Fibroblast of gingiva (primary cell): ENCODE measurements around the gene TRAF2.

Experiments
- DNase-seq: peaks from one replicate; pipeline ENCODE4 v3.0.0-alpha.2; 2011; ENCODE audit warnings: low read depth

Gene TRAF2

DNA sequence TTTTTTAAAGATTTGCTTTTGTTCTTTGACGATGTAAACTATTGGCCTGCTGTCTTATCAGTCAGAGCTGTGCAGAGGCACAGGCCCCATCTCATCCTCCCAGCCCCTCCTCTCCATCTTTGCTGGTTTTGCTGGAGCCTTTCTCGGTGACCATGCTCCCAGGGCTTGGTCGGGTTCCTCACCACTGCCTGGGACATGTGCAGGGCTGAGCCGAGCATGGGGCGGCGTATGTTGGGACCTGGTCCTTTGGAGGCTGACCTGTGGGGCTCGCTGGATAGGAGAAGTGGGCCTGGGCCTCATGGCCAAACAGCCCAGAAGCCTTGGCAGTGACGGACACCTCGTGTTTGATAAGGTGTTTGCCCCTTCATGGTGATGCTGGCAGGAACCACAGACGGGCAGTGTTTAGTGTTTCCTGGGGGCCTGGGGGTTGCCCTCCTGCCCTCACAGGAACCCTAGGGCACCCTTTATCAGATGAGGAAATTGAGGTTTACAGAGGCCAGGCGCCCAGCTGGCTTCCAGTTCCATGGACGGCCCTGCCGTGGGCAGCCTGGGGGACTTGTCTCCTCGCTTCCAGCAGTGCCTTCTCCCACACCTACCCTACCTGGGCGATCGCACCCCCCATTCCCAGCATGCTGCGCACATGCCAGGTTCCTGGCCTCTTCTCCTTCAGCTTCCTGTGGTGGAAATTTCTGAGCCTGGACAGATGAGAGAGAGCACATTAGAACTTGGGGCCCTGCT, 27.6 kb downstream of the TRAF2 start:
- DNase-seq = no peak

DNA sequence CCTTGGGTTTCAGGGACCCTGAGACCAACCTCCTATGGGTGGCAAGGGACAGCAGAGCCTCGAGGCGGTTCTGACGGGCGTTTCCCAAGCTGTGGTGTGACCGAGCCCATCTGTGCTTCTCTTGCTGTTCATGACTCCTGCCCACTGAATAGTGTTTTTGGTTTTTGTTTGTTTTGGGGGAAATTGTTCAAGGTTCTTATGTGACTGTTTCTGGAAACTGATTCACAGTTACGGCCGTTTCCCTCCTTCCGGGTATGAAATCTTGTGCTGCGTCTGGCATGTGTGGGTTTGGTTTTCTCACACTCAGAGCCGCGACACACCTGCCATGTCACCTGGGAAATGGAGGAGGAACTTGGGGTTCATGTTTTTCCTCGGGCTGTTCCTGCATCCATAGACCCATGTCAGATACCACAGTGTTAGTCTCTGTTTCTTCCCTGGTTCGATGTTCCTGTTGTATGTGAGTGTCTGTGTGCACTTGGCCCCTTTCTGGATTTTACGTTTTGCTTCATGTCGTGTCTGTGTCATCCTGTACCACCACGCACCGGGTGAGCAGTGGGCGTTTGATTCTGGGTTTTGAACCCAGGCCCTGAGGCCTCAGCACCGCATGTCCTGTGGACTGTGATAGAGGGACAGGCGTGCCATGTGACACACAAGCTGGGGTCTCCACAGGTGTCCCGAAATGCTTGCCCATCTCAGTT, 29.5 kb downstream of the TRAF2 start:
- DNase-seq = no peak

DNA sequence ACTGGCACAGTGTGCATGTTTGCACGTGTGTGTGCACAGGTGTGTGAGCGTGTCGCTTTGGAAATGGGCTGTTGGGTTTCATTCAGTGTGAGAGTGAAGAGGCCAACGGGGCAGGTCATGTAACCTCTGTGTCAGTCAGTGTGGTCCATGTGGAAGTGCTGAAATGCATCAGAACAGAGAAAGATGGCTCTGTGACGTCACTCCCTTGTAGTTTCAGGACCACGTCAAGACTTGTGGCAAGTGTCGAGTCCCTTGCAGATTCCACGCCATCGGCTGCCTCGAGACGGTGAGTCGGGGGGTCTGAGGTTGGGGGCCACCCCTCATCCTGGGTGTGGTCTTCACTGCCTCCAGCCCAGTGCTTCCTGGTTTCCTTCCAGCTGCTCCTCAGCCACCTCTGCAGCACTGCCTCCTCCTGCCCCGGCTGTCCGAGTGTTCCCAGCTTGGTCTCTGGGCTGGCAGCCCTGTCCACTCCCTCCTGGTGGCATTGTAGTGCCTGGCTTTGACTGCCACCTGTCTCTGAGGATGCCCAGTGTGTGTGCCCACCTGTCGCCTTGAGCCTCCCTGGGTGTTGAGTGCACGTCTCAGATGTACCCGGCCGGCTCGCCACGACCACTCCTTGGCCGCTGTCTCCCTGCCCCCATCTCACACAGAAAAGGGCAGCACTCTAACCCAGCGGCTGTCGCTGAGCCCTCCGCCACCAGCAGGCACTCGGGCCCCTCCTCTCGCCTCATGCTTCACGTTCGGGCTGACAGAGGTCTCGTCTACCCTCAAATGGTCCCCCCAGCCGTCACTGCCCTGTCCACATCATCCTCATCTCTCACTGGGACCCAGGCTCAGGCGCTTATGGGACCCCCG, 30.2 kb downstream of the TRAF2 start:
- no peak for DNase-seq

DNA sequence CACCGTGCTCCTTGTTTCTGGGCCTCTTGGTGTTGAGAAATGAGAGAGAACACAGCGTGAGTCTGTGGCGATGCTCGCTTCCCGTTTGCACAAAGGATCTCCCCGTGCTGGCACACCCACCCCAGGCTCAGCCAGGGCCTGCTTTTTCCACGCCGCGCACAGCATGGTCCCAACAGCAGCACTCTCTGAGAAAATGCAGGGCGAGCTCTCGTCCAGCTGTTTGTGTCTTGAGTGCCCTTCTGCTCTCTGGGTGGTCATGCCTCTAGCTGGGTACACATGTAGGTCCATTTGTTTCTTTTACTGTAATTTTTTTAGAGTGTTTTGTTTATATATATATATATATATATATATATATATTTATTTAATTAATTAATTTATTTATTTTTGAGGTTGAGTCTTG, 31.6 kb downstream of the TRAF2 start:
- DNase-seq = no peak

DNA sequence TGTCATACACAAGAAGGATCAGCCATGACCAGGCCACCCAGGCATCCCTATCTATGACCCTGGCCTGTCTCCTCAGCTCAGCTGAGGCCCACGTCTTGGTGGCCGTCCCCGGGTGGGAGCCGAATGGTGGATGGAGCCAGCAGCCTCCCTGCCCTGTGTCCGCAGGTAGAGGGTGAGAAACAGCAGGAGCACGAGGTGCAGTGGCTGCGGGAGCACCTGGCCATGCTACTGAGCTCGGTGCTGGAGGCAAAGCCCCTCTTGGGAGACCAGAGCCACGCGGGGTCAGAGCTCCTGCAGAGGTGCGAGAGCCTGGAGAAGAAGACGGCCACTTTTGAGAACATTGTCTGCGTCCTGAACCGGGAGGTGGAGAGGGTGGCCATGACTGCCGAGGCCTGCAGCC, 33.8 kb downstream of the TRAF2 start:
- no peak for DNase-seq

DNA sequence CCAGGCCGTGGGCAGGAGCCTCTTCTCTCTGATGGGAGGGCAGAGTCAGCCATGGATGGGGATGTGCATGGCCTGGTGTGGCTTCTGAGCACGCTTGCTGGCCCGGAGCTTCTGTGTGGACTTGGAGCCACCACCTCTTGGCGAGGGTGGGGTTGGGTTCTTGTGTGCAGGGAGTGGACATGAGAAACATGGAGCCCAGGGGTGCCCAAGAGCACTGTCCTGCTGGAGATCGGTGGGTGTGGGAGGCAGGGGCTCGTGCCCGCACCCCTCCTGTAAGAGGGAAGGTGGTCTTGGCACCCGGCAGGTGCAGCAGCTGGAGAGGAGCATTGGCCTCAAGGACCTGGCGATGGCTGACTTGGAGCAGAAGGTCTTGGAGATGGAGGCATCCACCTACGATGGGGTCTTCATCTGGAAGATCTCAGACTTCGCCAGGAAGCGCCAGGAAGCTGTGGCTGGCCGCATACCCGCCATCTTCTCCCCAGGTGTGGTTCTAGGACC, 34.5 kb downstream of the TRAF2 start:
- no peak for DNase-seq

DNA sequence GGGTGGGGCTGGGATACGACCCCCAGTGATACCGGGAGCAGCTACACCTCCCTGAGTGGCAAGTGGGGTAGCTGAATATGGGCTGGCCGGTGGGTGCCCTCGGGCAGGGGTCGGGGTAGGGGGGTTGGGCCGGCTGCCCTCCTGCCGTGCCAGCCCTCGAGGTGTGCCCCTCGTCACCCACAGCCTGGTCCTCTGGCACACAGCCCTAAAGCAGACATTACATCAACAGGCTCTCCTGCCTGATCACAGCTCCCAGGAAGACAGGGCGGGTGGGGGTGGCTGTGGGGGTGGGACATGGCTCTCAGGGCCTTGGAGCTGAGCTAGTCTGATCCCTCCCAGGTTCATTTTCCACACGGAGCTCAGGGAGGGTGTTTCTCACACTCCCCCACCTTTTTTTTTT, 35.0 kb downstream of the TRAF2 start:
- DNase-seq = no peak

DNA sequence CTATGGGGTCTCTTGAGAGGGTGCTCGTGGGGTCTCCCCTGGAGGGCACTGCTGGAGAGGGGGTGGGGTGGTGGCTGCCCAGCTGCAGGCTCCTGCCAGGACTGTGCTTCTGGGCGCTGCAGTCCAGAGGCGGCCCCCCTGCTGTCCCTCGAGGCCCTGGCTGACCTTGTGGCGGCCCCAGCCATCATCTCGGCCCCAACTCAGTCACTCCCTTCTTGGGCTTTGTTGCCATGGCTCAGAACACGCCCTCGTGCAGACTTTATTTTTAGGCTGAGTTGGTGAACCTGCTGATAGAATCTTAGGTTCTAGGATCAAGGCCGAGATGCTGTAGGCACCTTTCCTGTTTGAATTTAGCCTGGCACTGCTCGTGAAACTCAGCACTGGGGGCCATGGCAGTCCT, 35.4 kb downstream of the TRAF2 start:
- no peak for DNase-seq

DNA sequence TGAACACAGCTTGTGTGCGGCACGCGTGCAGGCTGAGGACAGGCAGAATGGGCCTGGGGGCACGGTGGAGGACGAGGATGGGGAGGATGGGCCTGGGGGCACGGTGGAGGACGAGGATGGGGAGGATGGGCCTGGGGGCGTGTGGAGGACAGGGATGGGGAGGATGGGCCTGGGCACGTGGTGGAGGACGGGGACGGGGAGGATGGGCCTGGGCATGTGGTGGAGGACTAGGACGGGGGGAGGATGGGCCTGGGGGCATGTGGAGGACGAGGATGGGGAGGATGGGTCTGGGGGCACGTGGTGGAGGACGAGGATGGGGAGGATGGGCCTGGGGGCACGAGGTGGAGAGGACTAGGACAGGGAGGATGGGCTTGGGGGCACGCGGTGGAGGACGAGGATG, 36.2 kb downstream of the TRAF2 start:
- DNase-seq = no peak

DNA sequence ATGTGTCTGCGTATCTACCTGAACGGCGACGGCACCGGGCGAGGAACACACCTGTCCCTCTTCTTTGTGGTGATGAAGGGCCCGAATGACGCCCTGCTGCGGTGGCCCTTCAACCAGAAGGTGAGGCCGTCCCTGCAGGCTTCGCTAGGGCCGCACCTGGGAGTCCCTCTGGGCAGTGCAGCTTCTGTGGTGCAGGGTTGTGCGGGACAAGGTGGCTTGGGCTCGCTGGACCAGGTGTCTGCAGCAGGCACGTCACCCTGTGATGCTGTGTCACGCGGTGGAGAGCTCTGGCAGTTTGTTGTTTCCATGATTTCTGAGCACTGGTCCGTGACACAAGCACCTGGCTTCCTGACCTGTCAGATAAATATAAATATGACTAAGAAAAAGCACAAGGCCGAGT, 37.6 kb downstream of the TRAF2 start:
- no peak for DNase-seq

DNA sequence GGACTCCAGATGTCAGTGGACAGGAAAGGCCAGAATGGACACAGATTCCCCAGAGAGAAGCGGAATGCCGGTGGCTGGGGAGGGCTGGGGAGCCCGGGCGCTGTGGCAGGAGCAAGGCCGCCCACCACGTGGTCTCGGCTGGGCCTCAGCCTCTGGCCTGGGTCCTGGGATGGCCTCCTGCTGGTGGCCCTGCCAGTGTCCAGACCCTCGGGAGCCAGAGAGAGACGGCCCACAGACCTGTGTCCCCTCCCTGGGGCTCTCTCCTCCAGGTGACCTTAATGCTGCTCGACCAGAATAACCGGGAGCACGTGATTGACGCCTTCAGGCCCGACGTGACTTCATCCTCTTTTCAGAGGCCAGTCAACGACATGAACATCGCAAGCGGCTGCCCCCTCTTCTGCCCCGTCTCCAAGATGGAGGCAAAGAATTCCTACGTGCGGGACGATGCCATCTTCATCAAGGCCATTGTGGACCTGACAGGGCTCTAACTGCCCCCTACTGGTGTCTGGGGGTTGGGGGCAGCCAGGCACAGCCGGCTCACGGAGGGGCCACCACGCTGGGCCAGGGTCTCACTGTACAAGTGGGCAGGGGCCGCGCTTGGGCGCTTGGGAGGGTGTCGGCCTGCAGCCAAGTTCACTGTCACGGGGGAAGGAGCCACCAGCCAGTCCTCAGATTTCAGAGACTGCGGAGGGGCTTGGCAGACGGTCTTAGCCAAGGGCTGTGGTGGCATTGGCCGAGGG, 39.3 kb downstream of the TRAF2 start:
- DNase-seq = no peak

DNA sequence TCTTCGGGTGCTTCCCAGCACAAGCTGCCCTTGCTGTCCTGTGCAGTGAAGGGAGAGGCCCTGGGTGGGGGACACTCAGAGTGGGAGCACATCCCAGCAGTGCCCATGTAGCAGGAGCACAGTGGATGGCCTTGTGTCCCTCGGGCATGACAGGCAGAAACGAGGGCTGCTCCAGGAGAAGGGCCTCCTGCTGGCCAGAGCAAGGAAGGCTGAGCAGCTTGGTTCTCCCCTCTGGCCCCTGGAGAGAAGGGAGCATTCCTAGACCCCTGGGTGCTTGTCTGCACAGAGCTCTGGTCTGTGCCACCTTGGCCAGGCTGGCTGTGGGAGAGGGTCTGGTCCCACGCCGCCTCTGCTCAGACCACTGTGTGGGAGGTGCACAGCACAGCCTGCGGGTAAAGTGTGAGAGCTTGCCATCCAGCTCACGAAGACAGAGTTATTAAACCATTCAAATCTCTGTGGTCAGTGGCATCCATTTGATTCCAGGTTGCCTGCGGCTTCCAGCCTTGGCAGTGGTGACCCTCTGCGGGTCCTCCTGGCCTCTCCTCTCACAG, 39.9 kb downstream of the TRAF2 start:
- no peak for DNase-seq

DNA sequence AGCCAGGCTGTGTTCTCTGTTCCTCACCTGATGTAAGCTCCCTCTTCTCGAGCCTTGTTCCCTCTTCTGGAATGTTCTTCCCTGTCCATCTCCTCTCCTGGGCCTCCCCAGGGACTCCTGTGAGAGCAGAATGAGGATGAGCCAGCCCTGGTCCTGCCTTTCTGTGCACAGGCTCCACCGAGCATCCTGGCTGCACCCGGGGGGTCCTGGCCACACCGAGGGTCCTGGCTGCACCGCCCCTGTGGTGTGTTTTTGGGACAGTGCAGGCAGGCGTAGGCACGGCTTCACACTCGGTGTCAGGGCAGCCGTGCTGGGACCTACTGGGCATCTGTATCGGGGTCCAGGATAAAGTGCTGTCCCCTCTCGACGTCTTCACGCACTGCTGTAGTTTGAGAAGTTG, 40.4 kb downstream of the TRAF2 start:
- no peak for DNase-seq

DNA sequence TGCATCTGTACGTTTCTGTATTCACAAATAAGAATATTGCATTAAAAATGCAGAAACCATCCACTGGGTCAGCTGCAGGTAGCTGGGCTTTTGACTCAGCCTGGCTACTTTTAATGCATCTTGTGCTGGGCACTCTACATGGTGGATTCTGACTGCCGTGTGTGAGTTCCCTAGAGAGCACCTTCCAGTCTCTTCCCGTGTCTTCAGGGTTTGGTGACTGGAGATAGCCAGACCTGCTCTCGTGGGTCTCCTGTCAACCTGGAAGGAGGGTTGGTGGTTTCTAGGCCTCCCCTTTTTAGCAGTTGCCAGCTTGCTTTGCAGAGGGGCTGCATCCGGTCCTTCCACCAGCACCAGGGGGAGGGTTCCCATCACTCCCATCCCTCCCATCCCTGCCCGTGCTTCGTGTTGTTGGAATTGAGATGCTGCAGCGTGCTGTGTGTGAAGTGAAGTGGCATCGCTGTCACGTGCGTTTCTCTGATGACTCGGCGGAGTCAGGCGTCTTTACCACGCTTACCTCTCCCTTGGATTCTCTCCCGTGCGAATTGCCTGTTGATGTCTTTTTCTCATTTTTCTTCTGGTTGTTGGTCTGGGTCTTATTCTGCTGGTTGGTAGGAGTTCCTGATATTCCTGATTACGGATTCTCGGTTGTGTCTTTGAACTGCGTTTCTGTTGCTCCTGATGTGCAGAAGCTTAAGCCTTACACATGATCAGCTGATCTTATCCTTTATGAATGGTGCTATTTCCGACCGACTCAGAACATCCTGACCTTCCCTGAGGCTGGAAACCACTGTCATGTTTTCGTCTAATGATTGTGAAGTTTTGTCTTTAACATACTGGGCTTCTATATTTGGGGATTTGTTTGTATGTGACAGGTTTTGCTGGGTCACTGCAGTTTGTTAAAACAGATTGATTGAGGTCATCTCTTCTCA, 41.3 kb downstream of the TRAF2 start:
- no peak for DNase-seq

DNA sequence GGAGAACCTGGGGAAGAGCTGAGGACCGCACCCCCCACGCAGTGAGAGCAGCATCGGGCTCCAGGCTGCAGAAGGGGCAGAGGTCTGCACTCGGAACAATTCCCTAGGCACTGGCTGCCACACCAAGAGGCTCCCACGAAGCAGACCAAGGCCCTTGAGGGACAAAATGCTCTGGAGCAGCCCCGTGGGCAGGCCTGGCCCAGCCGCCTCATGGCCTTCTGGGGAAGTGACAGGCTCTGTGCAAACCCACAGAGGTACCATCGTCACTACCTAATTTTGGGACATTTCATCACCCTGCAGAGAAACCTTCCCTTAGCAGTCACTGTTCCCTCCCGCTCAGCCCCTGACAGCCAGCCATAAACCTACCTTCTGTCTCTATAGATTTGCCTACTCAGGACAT, 42.3 kb downstream of the TRAF2 start:
- no peak for DNase-seq

DNA sequence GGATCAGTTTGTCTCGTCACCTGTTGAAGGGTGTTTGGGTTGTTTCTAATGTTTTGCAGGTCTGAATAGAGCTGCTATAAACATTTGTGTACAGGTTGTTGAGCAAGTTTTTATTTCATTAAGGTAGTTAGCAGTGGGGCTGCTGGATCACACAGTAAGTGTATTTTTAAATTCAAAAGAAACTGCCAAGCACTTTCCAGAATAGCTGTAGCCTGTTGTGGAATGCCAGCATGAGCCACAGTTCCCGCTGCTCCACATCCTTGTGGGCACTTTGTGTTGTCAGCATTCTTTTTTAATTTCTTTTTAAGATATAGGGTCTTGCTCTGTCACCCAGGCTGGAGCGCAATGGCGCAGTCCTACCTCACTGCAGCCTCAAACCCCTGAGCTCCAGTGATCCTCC, 43.7 kb downstream of the TRAF2 start:
- no peak for DNase-seq

DNA sequence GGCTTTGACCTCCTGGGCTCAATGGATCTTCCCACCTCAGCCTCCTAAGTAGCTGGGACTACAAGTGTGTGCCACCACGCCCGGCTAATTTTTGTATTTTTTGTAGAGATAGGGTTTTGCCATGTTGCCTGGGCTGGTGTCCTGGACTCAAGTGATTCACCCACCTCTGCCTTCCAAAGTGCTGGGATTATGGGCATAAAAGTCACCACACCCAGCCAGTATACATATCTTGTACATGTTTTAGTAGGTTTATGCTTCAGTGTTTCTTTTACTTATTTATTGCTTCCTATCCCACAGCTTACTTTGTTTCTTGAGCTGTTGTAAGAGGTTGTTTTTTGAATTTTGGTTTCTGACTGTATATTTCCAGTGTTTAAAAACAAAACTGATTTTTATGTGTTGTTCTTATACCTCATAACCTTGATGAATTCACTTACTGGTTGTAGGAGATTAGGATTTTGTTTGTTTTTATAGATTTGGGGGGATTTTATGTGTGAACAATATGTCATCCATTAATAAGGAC, 45.4 kb downstream of the TRAF2 start:
- no peak for DNase-seq

DNA sequence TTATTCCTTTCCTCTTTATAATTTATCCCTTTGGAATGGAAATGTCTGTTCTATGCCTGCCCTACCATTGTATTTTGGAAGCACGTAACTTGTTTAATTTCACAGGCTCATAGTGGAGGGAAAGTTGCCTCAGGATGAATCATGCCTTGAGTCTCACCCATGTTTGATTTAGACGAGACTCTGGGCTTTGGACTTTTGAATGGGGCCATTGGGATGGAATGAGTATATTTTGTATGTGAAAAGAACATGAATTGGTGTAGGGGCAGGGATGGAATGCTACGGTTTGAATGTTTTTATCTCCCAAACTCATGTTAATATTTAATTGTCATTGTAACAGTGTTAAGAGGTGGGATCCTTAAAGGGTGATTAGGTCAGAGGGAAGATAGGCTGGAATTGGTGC, 48.0 kb downstream of the TRAF2 start:
- DNase-seq = no peak

DNA sequence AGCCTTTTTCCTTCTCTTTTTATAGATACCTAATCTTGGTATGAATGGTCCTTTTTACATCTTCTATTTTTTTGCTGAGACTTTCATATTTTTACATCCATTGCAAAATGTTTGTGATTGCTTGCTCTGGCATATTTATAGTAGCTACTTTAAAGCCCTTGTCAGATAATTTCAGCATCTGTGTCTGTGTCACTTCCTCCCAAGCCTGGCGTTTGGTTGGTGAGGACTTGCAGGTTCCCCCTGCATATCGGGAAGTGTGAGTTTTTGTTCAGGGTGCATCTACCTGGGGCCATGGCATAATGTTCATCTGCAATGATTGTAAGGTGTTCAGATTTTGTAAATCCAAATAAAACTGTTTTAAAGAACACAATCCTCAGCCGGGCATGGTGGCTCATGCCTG, 49.3 kb downstream of the TRAF2 start:
- no peak for DNase-seq

DNA sequence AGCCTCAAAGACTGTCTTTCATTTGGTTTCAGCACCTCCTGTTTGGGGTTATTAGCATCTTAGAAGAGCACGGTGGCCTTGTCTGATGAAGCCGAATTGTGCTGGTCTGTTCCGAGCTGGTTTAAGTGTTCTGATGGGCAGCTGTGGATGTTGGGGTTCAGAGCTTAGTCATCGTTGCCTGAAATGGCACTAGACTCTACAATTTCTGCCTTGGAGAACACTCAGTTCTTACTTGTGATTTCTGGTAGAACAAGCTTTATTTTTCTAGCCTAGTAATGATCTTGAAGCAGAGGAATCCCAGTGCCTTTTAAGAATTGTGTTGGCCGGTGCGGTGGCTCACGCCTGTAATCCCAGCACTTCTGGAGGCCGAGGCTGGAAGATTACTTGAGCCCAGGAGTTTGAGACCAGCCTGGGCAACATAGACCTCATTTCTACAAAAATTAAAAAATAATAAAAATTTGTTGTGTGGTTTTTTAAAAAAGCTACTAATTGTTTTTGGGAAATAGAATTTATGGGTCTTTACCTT, 50.4 kb downstream of the TRAF2 start:
- DNase-seq = no peak
